PC-9 (cell line): ENCODE data around the gene BEX5.
"Not testable (repeated sequence)": the region's sequence is repeated elsewhere in the genome, so short reads cannot be mapped to it uniquely, and the experiment has no call there.

Experiments used
- CTCF ChIP-seq: fragments of 200-600 bp; sonication (generic); conservative IDR thresholded peaks from 2 replicates; pipeline ENCODE4 v1.6.1; 2017; ENCODE audit warnings: mixed run types, antibody characterized with exemption, mild to moderate bottlenecking, moderate library complexity
- EZH2 ChIP-seq: fragments of 200-600 bp; sonication (generic); IDR thresholded peaks from 2 replicates; pipeline ENCODE4 v1.8.0; 2017; ENCODE audit warnings: antibody characterized with exemption, low read depth

GRCh38 chrX:102140876-102141275 lies 14.9 kb downstream of the BEX5 start:
- TF ChIP-seq CTCF, EZH2: not testable (repeated sequence)
